IPS DF 19.7 (cell line): ENCODE measurements around the gene EEF1AKMT3.
"Not testable (repeated sequence)": the region's sequence is repeated elsewhere in the genome, so short reads cannot be mapped to it uniquely, and the experiment has no call there.

Source experiments
- DNase-seq: peaks from one replicate; pipeline ENCODE4 v3.0.0-alpha.2; 2013; ENCODE audit warnings: low read depth, low spot score

EEF1AKMT3 gene

DNA sequence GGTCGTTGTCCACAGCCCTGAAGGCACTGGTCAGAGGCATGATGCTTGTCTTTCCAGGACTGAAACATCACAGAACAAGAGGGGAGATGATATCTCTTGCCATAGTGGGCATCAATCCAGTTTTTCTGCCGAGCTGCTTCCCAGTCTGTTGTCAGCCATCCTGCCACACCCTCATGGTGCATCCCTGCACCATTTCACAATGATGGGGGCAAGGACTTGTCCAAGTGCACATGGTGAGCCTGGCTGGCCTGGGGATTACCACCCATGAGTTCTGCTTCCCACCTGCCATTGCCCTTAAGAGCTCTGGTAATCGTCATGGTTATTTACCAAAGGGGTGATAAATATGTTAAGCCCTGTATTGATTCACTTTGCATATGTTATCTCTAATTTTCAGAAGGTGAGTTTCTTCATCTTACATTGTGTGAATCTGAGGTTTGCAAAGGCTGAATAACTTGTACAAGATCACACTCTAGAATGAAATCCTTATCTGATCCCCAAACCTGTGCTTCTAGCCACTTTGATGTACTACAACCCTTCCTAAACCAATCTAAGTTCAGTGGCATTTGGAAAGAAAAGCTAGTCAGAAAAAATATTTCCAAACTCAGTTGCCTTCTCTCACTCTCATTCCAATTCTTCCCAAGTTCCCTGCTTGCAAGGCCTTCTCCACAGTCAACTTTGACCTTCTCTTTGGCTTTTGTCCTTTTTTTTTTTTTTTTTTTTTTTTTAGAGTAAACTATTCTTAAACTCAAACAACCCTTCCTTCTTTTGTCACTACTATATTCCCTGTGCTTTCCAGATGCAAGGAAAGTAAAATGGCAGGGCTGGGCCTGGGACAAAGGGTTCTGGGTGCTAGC lies 43.8 kb downstream of the EEF1AKMT3 start:
- DNase-seq: no peak

DNA sequence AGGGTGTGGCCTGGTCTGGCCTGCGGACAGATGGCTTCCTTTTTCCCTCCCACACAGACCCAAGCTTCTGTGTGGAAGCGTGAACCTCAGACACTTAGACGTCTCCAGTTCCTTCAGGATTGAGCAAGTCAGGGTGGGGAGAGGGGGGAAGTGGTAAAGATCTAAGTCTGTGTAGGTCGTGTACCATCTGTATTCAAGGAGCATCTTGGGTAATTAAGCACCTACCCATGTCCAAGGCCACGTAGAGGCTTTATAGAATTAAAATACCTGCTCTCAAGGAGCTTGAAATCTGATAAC lies 44.4 kb downstream of the EEF1AKMT3 start:
- no peak for DNase-seq

DNA sequence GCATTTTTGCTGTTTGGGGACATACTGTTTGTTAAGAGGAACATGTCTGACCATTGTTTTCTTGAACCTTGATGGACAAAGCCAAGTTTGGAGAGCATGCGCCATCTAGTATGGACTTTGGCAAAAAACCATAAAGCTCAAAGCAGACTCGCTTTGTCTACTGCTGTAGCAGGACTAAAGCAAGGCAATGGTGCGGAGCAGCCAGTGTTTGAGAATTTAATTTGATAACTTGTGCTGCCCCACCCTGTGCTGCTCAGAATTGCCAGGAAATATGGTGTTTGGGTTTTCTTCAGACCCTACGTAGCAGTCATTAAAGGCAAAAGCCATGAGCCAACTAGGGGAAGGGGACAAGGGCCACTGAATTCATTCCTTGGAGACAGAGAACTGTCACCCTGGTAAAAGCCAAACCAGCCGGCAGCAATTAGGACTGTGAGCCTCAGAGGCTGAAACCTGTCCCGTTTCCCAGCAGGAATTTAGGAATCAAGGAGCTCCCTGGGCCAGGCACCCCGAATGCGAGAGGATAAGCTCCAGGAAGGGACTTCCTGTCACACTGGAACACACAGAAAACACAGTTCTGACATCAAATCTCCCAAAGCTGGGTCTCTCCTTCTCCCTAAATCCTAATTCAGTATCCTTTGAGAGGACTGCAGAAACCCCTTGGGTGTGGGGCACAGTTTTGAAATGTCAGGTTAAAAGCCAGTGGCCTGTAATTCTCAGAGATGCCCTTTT lies 45.0 kb downstream of the EEF1AKMT3 start:
- no peak for DNase-seq

DNA sequence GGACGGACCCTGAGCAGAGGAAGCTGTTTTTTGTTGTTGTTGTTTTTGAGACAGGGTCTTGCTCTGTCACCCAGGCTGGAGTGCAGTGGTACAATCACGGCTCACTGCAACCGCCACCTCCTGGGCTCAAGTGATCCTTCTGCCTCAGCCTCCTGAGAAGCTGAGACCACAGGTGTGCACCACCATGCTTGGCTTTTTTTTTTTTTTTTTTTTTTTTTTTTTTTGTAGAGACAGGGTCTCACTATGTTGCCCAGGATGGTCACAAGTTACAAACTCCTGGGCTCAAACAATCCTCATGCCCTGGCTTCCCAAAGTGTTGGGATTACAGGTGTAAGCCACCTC lies 45.5 kb downstream of the EEF1AKMT3 start:
- not testable (repeated sequence) for DNase-seq

DNA sequence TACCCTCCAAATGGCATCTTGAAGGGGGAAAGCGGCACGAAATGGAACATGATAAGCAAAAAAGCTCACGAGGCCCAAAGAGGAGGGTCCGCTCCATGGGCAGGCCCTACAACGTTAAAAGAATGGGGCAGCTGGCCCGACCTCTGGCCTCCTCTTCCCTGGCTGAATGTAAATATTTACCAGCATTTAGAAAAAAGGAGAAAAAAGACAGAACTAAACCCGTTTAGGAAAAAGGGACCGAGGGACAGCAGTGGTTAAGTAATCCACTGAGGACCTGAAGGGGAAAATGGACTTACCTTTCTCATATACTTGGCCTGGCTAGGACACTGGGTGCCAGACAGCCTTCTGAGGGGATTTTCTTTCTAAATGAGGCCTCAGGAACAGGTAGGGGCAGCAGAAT lies 47.7 kb downstream of the EEF1AKMT3 start:
- not testable (repeated sequence) for DNase-seq

DNA sequence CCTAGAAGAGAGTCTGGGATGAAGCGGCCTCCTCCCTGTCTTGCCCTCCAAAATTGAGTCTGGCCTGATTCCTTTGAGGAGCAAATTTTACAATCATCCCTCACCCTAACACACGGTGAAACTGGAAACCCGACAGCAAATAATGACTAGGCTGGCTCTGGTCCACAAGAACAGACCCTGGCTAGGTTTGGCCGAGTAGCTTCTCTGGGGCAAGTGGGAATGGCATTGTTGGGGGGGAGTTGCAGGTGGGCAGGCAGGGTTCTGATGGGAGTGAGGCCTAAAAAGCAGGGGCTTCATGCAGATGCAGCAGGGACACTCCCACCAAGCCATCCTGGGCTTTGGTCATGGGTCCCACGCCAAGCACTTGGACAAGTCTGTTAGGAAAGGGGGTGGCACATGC lies 48.6 kb downstream of the EEF1AKMT3 start:
- DNase-seq: not testable (repeated sequence)

DNA sequence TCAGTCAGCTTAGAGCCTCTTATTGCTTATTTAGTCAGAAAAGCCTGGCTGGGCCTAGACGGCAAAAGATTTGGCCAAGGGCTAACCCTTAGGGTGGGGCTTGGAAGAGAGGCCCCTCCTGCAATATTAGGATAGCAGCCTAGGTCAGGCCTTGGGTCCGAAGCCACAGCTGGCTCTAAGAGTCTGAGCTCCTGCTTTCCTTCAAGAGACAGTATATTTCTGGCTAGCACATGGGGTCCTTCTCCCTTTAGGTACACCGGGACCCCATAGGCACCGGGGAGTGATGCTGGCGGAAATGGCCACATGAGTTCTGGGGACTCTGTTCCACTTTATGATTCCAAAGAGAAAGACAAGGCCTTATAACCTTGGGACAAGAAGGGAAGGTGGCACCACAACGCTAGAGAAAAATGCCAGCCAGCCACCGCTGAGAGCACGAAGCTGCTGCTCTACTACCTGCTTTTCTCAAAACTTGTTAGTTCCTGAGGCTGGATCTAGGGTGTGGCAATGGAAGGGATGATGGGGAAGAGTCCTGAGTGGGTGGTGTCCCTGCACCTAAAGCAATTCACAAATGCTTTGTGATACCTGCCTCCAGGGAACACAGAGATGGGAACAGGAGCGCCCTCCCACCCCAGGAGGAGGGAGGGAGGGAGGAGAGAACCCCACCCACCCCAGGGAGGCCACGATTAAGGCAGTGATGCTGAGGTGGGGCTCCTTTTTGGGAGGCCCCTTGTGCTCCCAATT lies 49.2 kb downstream of the EEF1AKMT3 start:
- no peak for DNase-seq

DNA sequence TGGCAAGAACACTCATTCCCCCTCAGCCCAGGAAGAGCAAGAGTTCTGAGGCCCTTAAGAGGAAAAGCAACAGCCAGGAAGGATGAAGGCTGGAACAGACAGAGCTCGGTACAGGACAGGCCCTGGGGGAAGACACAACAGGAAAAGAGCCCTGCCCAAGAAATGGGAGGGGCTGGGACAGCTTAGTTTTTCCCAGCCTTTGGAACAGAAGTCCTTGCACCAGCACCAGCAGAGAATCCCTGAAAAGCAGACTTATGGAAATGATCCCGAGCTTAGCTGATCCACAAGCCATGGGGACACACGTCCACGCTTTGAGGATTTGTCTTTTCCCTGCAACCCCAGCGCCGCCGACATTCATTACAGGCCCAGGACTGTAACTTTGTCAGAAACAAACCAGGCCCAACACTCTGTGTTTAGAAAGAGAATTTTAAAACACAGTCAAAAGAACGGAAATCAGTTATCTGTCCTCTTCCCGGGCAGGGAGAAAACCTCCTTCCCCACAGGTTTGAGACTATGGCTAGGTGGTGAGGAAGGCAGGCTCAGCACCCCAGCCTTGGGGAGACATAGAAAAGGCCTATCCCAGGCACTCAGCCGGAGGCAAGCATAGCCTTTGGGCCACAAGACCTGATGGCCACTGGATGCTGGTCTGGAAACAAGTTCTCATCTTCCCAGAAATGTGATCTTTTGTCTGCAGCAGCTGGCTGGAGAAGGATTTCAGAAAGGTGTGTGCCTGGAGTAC lies 50.1 kb downstream of the EEF1AKMT3 start:
- DNase-seq: no peak

DNA sequence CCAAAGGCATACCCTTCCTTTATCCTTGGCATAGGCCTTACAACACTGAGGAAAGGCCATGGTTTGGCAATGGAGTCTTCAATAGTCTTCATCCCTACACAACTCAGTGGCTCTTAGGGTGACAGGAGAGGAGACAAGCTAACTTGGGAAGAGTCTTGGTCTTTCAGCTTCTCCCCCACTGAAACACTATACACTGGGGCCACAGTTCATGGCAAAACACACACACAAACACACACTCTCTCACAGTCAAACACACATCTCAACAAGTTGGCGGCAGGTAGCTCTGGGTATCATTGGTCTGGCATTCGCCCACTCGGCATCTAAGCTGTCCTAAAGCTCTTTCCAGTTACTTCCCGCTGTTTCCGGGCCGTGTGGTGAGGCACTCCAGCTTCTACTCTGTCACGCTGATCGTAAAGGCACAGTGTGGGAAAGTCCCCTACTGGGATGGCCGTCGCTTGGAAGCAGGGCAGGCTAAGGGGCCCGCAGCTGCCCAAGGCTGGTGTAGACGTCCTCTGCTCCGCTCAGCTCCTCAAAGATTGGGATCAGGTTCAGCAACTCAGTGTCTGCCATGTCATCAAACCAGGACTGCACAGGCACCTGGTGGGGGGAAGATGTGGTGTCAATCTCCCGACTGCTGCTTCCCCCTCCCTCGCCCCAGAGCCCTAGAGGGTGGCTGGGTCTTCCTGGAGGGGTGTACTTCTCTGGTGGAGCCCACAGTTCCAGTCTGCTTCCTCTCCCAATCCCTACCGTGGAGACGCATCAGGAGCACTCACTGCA lies 50.9 kb downstream of the EEF1AKMT3 start:
- DNase-seq: no peak

DNA sequence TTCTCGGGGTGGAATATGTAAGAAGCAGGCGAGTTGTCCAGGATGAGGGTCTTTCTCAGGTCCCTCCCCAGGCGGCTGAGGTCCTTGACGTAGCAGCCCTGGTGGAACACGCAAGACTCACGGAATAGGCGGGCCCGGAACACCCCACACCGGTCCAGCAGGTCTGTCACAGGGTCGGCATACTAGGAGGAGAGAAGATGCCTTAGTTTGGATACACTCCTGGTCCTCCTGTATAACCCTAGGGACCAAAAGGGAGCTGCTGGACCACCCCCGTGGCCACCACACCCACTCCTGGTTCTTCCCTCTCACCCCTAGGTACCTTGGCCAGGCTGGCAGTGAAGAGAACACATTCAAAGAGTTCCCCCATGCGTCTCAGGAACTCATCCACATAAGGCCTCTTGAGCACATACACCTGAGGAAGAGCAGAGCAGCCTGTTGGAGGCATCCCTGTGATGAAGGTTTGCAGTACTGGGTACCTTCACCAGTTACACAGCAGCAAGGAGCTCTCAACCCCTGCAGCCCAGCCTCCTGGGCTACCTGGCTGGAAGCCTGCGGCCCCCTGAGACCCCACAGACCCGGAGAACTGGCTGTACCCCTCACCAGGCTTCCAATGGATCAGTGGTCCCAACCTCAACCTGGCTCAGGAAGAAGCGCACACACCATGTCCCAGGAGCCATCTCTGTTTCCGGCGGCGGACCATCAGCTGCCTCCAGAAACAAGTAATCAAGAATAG lies 51.7 kb downstream of the EEF1AKMT3 start:
- DNase-seq: no peak

DNA sequence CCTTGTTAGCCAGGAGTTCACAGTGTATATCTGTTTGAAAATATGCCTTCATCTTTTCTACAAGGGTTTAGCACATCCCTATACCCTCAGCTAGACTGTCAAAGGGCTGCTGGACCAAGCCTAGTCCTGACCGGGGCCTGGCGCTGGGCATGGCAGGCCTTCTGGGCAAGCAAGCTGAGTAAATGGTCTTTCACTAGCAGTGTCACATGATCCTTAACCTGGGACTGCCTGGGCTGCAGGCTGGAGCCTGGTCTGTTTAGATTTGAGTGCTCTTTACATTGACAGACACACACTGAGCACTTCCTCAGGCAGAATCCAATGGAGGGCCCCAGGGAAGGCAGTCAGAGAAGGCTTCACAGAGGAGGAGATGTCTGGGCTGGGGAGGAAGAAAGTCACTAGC lies 53.0 kb downstream of the EEF1AKMT3 start:
- no peak for DNase-seq

DNA sequence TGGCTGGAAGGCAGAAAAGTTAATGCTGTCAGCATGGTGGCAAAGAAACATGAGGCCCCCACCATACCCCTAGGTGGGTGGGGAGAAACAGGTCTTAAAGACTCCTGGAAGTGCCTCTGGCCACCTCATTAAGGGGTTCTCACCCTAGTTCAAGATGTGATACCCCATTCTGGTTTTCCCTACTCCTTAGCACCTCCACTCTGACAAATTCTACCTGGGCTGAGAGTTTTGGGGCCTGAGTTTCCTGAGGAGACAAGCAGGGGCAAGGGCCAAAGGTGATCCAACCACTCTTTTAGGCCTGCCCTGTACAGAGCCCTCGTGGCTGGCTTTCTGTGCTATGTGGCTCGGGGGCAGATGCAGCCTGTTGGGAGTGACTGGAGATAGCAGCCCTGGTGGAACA lies 54.0 kb downstream of the EEF1AKMT3 start:
- no peak for DNase-seq

DNA sequence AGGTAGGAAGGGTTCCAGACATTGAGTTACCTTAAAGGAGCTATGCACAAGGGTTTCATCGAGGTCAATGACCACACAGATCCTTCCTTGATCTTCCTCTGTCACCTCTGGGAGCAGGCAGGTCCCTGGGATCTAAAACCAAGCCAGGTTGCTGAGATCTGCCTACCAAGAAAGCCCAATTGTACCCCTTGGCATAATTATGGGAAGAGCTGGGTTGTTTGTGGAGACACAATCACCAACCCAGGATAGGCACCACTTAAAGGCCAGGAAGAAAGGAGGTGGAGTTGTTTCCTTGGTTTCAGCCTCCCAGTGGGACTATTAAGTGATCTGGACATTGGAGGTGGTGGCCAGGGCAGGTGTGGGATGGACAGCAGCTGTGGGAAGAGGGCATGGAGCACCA lies 54.6 kb downstream of the EEF1AKMT3 start:
- no peak for DNase-seq

DNA sequence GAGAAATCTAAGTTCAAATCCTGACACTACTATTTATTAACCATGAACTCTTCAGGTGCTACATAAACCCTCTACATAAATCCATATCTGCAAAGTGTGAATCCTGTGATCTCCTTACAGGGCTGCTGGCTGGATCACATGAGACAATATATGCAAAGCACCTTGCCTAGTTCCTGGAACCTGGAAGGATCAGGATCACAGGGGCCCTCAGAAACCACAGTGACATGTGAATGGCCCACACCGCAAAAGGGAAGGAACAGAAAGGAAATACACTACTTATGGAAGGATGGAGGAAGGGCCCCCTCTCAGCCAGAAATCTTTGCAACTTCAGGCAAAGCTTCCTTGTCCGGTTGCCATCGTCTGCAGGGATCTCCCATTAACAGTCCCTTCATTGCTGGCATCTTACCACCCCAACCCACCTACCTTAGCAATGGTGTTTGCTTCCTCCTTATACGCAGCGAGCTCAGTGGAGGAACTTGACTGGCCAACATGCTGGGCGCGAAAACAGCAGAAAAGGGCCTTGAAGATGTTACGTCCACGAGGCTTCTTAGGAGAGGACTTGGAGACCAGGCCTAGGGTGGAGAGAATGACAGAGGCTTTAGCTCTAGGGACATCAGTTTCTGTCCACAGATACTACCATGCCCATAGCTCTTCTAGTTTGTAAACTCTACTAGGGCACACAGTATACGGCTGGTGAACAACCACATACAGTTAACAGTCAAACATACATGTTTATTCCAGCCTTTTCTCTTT lies 56.8 kb downstream of the EEF1AKMT3 start:
- DNase-seq: no peak

DNA sequence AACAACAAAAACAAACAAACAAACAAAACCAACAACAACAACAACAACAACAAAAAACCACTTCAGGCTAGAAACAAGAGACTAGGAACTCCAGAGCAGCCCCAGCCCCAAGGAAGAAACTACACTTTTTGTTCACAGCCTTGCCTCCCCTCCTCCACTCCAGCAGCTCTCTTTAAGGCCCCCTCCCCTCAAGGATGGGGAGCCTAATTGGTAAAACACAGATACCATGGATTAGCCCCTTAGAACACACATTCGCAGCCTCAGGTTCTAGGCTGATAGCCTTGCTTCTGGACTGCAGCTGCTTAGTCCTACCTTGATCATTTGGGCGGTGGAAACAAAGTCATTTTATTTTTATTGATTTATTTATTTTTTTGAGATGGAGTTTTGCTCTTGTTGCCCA lies 58.0 kb downstream of the EEF1AKMT3 start:
- DNase-seq: no peak
